OCI-LY3 (cell line): ENCODE data around the gene MAZ.

Experiments
- CTCF ChIP-seq: fragments of 200-600, 300-600 bp; sonication (generic); IDR thresholded peaks from 2 replicates; pipeline ENCODE4 v1.5.1; 2014; ENCODE audit warnings: antibody characterized with exemption, low read length, low read depth
- EZH2phosphoT487 ChIP-seq: fragments of 200-600 bp; shearing (Covaris generic); IDR thresholded peaks from 2 replicates; pipeline ENCODE4 v1.6.1; 2018; ENCODE audit warnings: antibody characterized with exemption, mixed run types, low read depth

GRCh38 chr16:29837841-29838240 is 31.5 kb downstream of the MAZ start:
- TF ChIP-seq CTCF (no peak), EZH2phosphoT487 (no peak)
